GM21423 (cell line): ENCODE data around the gene CUTA.
"Not testable (repeated sequence)": the region's sequence is repeated elsewhere in the genome, so short reads cannot be mapped to it uniquely, and the experiment has no call there.

Source experiments
- ATAC-seq: cut with Tn5 transposase; IDR thresholded peaks from one replicate; pipeline ENCODE4 v1.9.1; 2021; ENCODE audit warnings: mild to moderate bottlenecking, moderate library complexity; ENCODE audit not compliant: unreplicated experiment

Gene CUTA

DNA sequence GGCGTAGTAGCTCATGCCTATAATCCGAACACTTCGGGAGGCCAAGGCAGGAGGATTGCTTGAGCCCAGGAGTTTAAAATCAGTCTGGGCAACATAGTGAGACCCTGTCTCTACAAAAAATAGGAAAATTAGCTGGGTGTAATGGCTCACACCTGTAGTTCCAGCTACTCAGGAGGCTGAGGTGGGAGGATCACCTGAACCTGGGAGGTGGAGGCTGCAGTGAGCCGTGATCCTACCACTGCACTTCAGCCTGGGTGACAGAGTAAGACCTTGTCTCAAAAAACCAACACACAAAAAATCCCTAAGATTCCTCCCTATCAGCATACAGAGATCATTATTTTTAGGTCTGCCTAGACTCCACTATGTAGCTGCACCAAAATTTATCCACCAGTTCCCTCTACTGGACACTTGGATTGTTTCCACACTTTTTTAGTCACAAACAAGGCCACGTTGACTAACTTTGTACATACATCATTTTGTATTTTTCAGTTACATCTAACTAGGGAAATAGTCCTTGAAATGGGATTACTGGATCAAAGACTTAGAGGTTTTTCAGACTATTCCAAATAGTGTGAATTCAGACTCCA, 10.7 kb downstream of the CUTA start:
- no peak for ATAC-seq

- no peak for ATAC-seq
These were observed 11.8 kb downstream of the CUTA start for GRCh38 chr6:33406126-33406525.

DNA sequence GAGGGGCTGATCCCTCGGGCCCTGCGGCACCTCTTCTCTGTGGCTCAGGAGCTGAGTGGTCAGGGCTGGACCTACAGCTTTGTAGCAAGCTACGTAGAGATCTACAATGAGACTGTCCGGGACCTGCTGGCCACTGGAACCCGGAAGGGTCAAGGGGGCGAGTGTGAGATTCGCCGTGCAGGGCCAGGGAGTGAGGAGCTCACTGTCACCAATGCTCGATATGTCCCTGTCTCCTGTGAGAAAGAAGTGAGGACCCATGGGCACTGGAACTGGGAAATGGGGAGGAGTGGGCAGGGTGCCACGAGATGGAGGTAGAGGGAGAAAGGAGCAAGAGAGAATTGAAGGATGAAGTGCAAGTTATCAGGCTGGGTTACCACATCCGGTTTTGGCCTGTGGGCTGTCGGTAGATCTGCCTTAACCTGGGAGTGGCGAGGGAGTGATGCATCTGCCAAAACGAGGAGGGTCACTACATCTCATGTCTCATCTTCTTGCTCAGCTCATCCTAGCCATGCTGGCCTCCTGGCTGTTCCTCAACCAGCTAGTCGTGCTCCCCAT, 12.4 kb downstream of the CUTA start:
- ATAC-seq = no peak

- ATAC-seq = no peak
These were observed 13.0 kb downstream of the CUTA start for GRCh38 chr6:33404884-33405283.

DNA sequence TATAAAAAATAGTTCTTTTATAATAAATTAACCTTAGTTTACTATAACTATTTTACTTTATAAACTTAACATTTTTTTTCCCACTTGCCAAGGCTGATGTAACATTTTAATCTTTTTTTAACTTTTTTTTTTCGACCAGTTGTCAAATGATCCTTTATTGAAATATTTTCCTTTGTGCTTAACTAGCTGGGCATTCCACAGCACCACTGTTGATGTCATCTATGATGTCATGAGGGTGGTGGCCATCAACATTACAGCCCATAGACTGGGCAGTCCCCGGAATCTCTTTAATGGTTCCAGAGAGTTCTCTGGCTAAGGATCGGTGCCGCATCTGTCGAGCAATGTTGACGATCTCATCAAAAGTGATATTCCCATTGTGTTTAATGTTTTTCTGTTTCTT, 18.0 kb downstream of the CUTA start:
- not testable (repeated sequence) for ATAC-seq

- not testable (repeated sequence) for ATAC-seq
These were observed 19.3 kb downstream of the CUTA start for GRCh38 chr6:33398601-33399000.

- no peak for ATAC-seq
These were observed 20.4 kb downstream of the CUTA start for GRCh38 chr6:33397541-33397940.

GRCh38 chr6:33392979-33393378, 24.9 kb downstream of the CUTA start:
- ATAC-seq = no peak

DNA sequence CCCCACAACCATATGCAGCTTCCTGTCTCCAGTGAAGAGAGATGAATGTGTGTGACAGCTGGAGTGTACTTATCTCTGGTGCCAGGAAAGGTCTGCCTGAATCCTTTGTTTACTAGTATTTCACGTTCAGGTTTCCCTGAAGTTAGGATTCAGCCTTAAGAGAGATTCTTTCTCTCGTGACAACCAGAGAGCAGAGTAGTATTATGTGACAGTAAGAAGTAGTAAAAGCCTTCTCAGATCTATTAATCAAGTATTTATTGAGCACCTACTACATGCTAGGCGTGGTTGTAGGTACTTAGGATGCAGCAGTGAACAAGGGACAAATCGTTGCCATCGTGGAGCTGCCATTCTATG, 25.3 kb downstream of the CUTA start:
- ATAC-seq = no peak

DNA sequence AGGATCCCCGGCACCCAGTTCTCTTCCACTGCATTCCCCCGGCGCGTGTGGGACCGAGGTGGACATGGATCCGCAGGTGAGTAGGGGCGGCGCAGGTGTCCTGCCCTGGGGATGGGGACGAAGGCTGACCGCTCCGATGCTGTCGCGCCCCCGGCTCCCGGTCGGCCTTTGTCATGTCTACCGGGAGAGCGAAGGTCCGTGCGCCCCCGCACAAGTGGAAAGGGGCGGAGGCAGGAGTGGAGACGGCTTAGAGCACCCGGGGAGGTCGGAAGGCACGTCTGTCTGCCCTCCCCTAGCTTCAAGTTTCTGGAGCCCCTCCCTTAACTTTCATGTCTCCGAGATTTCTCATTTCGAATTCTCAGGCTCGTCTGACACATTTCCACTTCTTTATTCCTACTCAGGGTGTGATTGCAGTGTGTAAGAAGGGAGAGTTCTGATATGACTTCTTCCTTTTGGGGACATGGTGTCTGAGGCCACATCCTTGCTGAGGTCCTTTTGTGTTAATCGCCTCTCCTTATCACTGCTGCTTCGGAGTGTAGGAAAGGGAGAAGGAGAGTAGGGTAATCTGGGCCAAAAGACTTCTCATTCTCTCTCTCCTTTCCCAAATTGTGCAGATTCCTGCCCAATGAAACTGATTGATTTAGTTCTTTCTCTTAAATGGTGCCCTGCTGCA, 25.8 kb downstream of the CUTA start:
- peak; percentile 15 for ATAC-seq

GRCh38 chr6:33391278-33391921, 26.5 kb downstream of the CUTA start, which contains the start of gene KIFC1:
Gene KIFC1, plus strand, starts transcription at chr6:33391823. Its CDS starts 163 bp downstream, at chr6:33391986.
- peak; percentile 86 for ATAC-seq

GRCh38 chr6:33390767-33391277, 27.1 kb downstream of the CUTA start:
- ATAC-seq = no peak

DNA sequence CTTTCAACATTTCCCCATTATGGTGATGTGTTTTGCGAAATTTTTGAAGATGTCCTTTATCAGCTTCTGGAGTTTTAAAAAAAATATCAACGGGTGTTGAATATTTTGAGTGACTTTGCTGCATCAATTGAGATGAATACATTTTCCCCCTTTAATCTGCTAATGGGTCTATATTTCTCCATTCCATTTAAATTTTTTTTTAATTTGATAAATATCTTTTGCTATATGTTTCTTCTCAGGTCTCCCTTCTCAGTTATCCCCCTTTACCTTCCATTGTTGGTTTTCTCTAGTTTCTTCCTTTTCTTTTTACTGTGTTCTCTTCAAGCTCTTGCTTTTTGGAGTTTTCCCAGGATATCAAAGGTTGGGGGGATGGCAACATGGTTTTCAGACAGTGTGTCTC, 27.7 kb downstream of the CUTA start:
- ATAC-seq = no peak

GRCh38 chr6:33384581-33385020, 33.3 kb downstream of the CUTA start:
- ATAC-seq = no peak

DNA sequence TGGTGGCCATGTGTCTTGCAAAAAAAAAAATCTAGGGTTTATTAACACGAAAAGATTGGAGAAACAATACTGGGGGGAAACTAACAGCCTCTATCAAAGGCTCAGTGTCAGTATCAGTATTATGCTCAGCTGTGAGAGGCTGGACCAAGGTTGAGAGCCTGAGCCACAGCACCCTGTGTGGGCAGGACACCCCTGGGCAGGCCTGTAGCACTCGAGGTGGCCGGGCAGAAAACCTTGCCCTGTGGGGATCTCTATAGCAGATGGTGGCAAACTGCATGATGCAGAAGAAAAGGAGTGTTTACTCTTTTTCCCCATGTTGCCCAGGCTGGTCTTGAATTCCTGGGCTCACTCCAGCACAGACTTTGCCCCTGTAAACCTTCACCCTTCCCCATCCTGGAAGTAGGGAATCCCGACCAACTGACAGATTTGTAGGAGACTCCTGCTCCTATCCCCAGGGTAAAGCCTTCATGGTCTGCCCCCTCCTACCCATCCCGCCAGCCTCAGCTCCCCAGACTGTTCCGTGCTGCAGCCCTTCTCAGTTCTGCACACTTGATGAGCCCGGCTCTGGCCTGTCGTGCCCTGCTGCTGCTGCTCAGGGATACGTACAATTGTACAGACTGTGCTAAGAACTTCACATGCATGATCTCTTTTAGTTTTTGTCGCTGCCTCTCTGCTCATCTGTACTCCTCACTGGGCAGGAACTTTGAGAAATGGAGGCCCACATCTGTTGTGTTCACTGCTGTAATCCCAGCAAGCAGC, 34.3 kb downstream of the CUTA start:
- no peak for ATAC-seq

- no peak for ATAC-seq
These were observed 37.5 kb downstream of the CUTA start for GRCh38 chr6:33380272-33380981.

DNA sequence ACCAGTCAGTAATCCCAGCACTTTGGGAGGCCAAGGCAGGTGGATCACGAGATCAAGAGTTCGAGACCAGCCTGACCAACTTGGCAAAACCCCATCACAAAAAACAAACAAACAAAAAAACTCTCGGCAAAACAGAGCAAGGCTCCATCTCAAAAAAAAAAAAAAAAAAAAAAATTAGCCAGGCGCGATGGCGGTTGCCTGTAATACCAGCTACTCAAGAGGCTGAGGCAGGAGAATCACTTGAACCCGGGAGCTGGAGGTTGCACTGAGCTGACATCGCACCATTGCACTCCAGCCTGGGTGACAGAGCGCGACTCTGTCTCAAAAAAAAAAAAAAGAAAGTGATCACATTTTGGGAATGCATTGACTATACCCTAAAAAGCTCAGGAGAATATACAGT, 38.7 kb downstream of the CUTA start:
- not testable (repeated sequence) for ATAC-seq

DNA sequence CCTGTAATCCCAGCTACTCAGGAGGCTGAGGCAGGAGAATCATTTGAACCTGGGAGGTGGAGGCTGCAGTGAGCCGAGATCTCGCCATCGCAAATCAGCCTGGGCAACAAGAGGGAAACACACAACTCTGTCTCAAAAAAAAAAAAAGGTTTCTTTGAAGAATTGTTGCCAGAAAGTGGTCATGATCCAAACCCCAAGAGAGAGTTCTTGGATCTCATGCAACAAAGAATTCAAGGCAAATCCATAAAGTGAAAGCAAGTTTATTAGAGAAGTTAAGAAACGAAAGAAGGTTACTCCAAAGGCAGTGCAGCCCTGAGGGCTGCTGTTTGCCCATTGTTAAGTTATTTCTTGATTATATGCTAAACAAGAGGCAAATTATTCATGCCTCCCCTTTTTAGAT, 40.7 kb downstream of the CUTA start:
- ATAC-seq = no peak

DNA sequence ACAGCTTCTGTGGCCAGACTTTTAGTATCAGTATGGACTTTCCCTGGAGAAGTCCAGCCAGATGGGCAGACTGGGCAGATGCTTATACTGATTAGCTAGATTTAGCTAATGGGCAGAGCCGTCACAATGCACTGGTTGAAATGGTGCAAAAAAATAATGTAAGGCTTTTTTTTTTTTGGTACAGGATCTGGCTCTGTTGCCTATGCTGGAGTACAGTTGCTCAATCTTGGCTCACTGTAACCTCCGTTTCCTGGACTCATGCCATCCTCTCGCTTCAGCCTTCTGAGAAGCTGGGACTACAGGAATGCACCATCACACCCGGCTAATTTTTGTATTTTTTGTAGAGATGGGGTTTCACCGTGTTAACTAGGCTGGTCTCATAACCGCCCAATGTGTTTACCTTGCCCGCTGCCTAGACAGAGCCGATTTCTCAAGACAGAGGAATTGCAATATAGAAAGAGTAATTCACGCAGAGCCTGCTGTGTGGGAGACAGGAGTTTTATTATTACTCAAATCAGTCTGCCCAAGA, 42.7 kb downstream of the CUTA start:
- no peak for ATAC-seq
